ENCODE measurements around the gene CCDC30. TPM values are rescaled to one million over a fixed set of nuclear protein-coding genes. Genes with fewer than 3 reads are reported as not detected.
A peak's percentile ranks its signal among the peaks of the same experiment; 100 is the strongest.

CCDC30 gene
- total and polyA plus RNA-seq, 10 of the 15 experiments (the other 5 are each of a cell fraction or from before 2014, with no cell fraction given): 0.46 to 1.8 (median 1.0) TPM

GRCh38 chr1:42682739-42683531, 219.8 kb downstream of the CCDC30 start (continued):
- TF ChIP-seq NR2F1 (conservative IDR thresholded peaks at IDR 0.05): peak; percentile 65; the same call in 1 of the 2 replicates
- TF ChIP-seq IRF3 (IDR thresholded peaks at IDR 0.05): no peak
- TF ChIP-seq POU2F2 (IDR thresholded peaks at IDR 0.05; ENCODE audit: borderline replicate concordance, low read depth, low read length): no peak; the same call in 2 of the 3 replicates
- TF ChIP-seq CUX1 (IDR thresholded peaks at IDR 0.05; ENCODE audit: insufficient replicate concordance, low read depth, low read length): no peak
- TF ChIP-seq WRNIP1 (IDR thresholded peaks at IDR 0.05; ENCODE audit: borderline replicate concordance, low read depth, low read length): no peak
- TF ChIP-seq SREBF1 (IDR thresholded peaks at IDR 0.05; ENCODE audit: low read length): no peak
- TF ChIP-seq YY1 (IDR thresholded peaks at IDR 0.05; ENCODE audit: low read depth, low read length): 0 out of 2 replicates have a peak, but pooled peaks have one; percentile 37
- TF ChIP-seq MAX (IDR thresholded peaks at IDR 0.05; ENCODE audit: low read depth, low read length): peak; percentile 93
- TF ChIP-seq TCF3 (IDR thresholded peaks at IDR 0.05; ENCODE audit: borderline replicate concordance, insufficient read depth, low read depth, low read length): no peak
- no peak for TF ChIP-seq REST (IDR thresholded peaks at IDR 0.05; ENCODE audit: low read depth, low read length)
- no peak; the same call in 1 of the 2 replicates for TF ChIP-seq NR2C1 (IDR thresholded peaks at IDR 0.05)
- no peak for TF ChIP-seq PKNOX1 (IDR thresholded peaks at IDR 0.05)
- TF ChIP-seq TARDBP (IDR thresholded peaks at IDR 0.05; ENCODE audit: borderline replicate concordance): no peak
- TF ChIP-seq JUND (IDR thresholded peaks at IDR 0.05; ENCODE audit: low read depth, low read length): no peak
- no peak for TF ChIP-seq NFXL1 (IDR thresholded peaks at IDR 0.05; ENCODE audit: borderline replicate concordance)
- TF ChIP-seq RB1 (IDR thresholded peaks at IDR 0.05; ENCODE audit: borderline replicate concordance): peak; percentile 43; the same call in 1 of the 2 replicates
- no peak for TF ChIP-seq NFYA (IDR thresholded peaks at IDR 0.05; ENCODE audit: borderline replicate concordance, low read depth, low read length)
- TF ChIP-seq SREBF2 (IDR thresholded peaks at IDR 0.05; ENCODE audit: low read length): no peak

Measured in GM12878 (cell line).